ENCODE measurements around the gene DBF4B. TPM values are rescaled to one million over a fixed set of nuclear protein-coding genes. Genes with fewer than 3 reads are reported as not detected.
A peak's percentile ranks its signal among the peaks of the same experiment; 100 is the strongest.

The DBF4B gene
- total RNA-seq, 1 donor from 2014 or later, result 16.4 TPM

DNA sequence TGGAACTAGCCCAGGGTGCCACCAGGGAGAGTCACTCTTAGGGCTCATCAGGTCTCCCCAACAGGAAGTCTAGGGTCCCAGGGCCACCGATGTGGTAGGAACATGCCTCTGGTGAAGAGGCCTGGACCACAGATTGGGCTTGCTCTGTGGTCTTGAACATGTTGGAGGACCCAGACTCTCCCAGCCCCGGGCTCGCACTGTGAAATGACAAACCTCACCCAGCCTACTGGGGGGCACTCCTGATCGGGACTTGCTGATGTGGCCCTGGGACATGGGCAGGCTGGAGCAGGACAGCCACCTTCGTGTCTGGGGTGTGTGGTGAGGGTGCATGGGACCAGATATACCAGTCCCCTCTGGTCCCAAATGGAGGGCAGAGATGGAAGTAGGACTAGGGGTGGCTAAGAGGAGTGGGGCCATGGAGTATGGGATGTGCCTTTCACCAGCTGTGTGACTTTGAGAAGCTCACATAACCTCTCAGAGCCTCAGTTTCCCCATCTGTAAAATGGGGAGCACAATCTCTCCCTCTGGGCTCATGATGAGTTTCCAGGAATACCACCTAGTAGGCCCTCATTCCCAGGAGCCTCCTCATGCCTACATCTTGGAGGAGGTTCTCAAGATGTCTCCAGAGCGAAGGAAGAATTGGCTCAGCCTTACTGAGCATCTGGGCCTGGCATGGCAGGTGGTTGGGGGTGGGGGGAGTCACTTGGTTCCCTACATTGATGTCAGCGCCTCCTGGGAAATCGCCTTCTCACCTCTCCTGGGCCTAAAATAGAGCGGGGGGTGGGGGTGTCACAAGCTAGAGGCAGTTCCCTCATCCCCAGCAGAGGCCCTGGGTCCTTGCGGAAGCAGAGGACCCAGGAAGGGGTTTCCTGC is 48.8 kb downstream of the DBF4B start:
- peaks cover 10% of the 10 kb centered on the region for H3F3A ChIP-seq (ENCODE audit: low read depth)
- Mint-ChIP-seq H3K36me3 (peaks cover 2% of the 10 kb centered on the region), H3K27me3 (ENCODE audit: insufficient read depth, low read depth) (peaks cover 10% of the 10 kb centered on the region), H3K27ac (no peak overlapping the region), H3K4me1 (no peaks in the 10 kb centered on the region), H3K4me3 (peak overlapping the region; percentile 82), H3K9me3 (no peaks in the 10 kb centered on the region)
- H3K4me3 ChIP-seq, result no peak overlapping the region
- H3K4me1 ChIP-seq, result peaks cover 17% of the 10 kb centered on the region
- H2AFZ ChIP-seq (replicated peaks), result no peak overlapping the region
- H3K36me3 ChIP-seq, result no peaks in the 10 kb centered on the region
- peaks cover 44% of the 10 kb centered on the region for H3K27me3 ChIP-seq
- no peak overlapping the region for H3K27ac ChIP-seq
- TF ChIP-seq, protein P1, sequence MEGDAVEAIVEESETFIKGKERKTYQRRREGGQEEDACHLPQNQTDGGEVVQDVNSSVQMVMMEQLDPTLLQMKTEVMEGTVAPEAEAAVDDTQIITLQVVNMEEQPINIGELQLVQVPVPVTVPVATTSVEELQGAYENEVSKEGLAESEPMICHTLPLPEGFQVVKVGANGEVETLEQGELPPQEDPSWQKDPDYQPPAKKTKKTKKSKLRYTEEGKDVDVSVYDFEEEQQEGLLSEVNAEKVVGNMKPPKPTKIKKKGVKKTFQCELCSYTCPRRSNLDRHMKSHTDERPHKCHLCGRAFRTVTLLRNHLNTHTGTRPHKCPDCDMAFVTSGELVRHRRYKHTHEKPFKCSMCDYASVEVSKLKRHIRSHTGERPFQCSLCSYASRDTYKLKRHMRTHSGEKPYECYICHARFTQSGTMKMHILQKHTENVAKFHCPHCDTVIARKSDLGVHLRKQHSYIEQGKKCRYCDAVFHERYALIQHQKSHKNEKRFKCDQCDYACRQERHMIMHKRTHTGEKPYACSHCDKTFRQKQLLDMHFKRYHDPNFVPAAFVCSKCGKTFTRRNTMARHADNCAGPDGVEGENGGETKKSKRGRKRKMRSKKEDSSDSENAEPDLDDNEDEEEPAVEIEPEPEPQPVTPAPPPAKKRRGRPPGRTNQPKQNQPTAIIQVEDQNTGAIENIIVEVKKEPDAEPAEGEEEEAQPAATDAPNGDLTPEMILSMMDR (IDR thresholded peaks at IDR 0.05), result no peak
- TF ChIP-seq EZH2phosphoT487 (IDR thresholded peaks at IDR 0.05), result no peak
- H3K9me3 ChIP-seq (ENCODE audit: low read depth), result no peaks in the 10 kb centered on the region
- no peak overlapping the region for H3K9ac ChIP-seq
- H3K4me2 ChIP-seq, result no peak overlapping the region
- no peaks in the 10 kb centered on the region for H4K20me1 ChIP-seq (ENCODE audit: low read depth)
- DNase-seq (ENCODE audit: low spot score), result no peak
- no peaks in the 10 kb centered on the region for H3K79me2 ChIP-seq (ENCODE audit: low read depth)

DNA sequence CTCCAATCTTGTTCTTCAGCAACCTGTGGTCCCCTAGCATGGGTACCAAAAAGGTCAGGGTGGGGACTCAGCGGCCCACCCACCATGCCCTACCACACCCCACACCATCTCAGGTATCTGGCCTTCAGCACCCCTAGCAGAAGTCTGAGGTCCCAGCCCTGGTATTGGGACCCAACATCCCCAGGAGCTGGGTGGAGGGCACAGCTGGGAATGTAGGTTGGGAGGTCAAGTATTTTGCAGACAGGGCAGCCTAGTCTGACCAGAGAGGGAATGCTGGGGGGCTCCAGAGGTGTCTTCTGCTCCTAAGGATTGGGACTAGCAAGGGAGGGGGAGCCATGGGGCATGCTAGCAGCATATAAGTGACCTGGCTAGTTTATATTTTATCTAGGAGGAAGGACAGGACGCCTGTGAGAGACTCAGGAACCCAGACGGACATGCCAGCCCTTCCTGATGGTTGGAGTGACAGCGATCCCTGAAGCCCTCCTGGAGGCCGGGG is 49.5 kb downstream of the DBF4B start:
- H3K4me3 ChIP-seq, result peak overlapping the region; percentile 68
- no peak overlapping the region for H3K27ac ChIP-seq
- H3K4me2 ChIP-seq, result peak overlapping the region; percentile 100
- peak overlapping the region; percentile 83 for H2AFZ ChIP-seq (replicated peaks)
- H4K20me1 ChIP-seq (ENCODE audit: low read depth), result no peaks in the 10 kb centered on the region
- DNase-seq (ENCODE audit: low spot score), result no peak
- Mint-ChIP-seq H3K4me1 (no peaks in the 10 kb centered on the region), H3K27me3 (ENCODE audit: insufficient read depth, low read depth) (peaks cover 10% of the 10 kb centered on the region), H3K36me3 (peaks cover 2% of the 10 kb centered on the region), H3K27ac (no peak overlapping the region), H3K9me3 (no peaks in the 10 kb centered on the region), H3K4me3 (peak overlapping the region; percentile 82)
- H3K79me2 ChIP-seq (ENCODE audit: low read depth), result no peaks in the 10 kb centered on the region
- H3K9me3 ChIP-seq (ENCODE audit: low read depth), result no peaks in the 10 kb centered on the region
- TF ChIP-seq EZH2 (IDR thresholded peaks at IDR 0.05), result no peak
- no peak for TF ChIP-seq EZH2phosphoT487 (IDR thresholded peaks at IDR 0.05)
- TF ChIP-seq, protein P1 (IDR thresholded peaks at IDR 0.05), result no peak
- peaks cover 44% of the 10 kb centered on the region for H3K27me3 ChIP-seq
- no peak overlapping the region for H3K9ac ChIP-seq
- H3K4me1 ChIP-seq, result peaks cover 17% of the 10 kb centered on the region
- H3K36me3 ChIP-seq, result no peaks in the 10 kb centered on the region
- H3F3A ChIP-seq (ENCODE audit: low read depth), result peaks cover 14% of the 10 kb centered on the region

DNA sequence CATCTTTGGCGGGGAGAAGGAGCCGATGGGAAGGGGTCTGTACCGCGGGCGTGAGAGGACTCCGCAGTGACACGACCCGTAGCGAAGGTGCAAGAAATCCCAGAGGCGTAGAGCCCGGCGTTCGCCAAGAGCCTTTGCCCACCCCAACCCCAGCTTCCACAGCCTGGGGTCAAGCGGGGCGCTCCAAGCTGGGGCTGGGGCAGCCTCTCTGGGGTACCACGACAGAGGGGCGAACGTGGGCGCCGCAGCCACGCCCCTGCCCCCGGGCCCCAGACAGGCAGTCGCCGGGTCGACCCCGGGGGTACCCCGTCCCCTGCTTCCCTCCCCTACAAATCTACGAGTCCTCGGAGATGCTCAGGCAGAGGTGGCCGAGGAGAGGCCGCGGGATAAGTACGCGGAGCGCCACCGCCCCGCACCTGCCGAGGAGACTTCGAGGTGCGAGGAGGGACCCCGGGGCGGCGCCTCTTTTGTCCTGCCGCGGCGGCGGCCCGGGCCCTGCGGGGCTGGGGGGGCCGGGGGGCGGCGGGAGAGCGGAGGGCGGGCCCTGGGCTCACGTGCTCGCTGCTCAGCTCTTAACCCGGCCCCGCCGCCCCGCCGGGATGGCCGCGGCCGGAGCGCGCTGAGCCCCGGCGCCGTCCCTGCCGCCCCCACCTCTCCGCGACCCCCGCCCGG is 50.1 kb downstream of the DBF4B start, which contains the start of gene ADAM11:
Gene ADAM11, plus strand, starts transcription at position 575 of the 672 bp plus-strand sequence. CDS start 212 bp downstream, outside the sequence.
- Mint-ChIP-seq H3K9me3 (no peaks in the 10 kb centered on the region), H3K27ac (no peak within 1 kb of the TSS), H3K36me3 (peaks cover 2% of the 10 kb centered on the region), H3K4me3 (peak within 1 kb of the TSS; percentile 82), H3K27me3 (ENCODE audit: insufficient read depth, low read depth) (peaks cover 10% of the 10 kb centered on the region), H3K4me1 (no peaks in the 10 kb centered on the region)
- peak; percentile 69 for DNase-seq (ENCODE audit: low spot score)
- Histone ChIP-seq H3K36me3 (no peaks in the 10 kb centered on the region), H3K4me3 (peak within 1 kb of the TSS; percentile 68), H3K9ac (no peak within 1 kb of the TSS), H3K79me2 (ENCODE audit: low read depth) (no peaks in the 10 kb centered on the region), H2AFZ (replicated peaks) (peak within 1 kb of the TSS; percentile 83), H4K20me1 (ENCODE audit: low read depth) (no peaks in the 10 kb centered on the region), H3K27me3 (peaks cover 44% of the 10 kb centered on the region), H3K27ac (no peak within 1 kb of the TSS), H3K9me3 (ENCODE audit: low read depth) (no peaks in the 10 kb centered on the region), H3F3A (ENCODE audit: low read depth) (peaks cover 14% of the 10 kb centered on the region), H3K4me2 (peak within 1 kb of the TSS; percentile 100), H3K4me1 (peaks cover 17% of the 10 kb centered on the region)
- TF ChIP-seq EZH2 (IDR thresholded peaks at IDR 0.05), result no peak
- TF ChIP-seq EZH2phosphoT487 (IDR thresholded peaks at IDR 0.05), result no peak
- TF ChIP-seq, protein P1 (IDR thresholded peaks at IDR 0.05), result no peak

All from neural progenitor cell (in vitro differentiated cells).